Measurements from ENCODE around the gene DGAT2.

DGAT2 gene

DNA sequence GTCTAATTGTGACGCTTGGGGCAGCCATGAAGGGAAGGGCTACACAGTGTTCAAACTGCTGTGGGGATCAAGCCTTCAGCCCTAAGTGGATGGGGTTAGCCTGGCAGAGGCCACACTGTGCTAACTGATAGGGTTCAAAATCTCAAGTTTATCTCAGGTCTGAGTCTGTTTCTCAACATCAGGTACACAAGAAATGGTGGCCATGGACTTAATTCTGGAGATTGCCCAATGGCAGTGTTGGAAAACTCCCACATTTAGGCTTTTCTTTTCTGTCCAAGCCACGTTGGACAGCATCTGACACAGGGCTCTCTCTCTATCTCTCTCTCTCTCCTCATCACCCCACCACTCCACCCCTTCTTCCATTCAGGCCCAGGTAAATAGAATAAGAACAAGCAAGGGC is 10.9 kb upstream of the DGAT2 start:
- no peak for DNase-seq (ENCODE audit: low read depth in 1 of 2, low spot score in 1 of 2)
- Histone ChIP-seq H3K4me3 (replicated peaks; ENCODE audit: insufficient read depth, low read length) (no peak overlapping the region), H3K27ac (replicated peaks) (no peak overlapping the region), H3K27me3 (ENCODE audit: insufficient read depth, poor library complexity, severe bottlenecking) (no peaks in the 10 kb centered on the region)
- TF ChIP-seq, protein P1, sequence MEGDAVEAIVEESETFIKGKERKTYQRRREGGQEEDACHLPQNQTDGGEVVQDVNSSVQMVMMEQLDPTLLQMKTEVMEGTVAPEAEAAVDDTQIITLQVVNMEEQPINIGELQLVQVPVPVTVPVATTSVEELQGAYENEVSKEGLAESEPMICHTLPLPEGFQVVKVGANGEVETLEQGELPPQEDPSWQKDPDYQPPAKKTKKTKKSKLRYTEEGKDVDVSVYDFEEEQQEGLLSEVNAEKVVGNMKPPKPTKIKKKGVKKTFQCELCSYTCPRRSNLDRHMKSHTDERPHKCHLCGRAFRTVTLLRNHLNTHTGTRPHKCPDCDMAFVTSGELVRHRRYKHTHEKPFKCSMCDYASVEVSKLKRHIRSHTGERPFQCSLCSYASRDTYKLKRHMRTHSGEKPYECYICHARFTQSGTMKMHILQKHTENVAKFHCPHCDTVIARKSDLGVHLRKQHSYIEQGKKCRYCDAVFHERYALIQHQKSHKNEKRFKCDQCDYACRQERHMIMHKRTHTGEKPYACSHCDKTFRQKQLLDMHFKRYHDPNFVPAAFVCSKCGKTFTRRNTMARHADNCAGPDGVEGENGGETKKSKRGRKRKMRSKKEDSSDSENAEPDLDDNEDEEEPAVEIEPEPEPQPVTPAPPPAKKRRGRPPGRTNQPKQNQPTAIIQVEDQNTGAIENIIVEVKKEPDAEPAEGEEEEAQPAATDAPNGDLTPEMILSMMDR (IDR thresholded peaks at IDR 0.05; ENCODE audit: insufficient read depth, low read length), result no peak
- no peak for TF ChIP-seq SPI1 (IDR thresholded peaks at IDR 0.05; ENCODE audit: borderline replicate concordance, low read depth)
- no peak for TF ChIP-seq POLR2AphosphoS5 (IDR thresholded peaks at IDR 0.05; ENCODE audit: low read depth)
- TF ChIP-seq GABPA (IDR thresholded peaks at IDR 0.05; ENCODE audit: low read depth), result no peak
- TF ChIP-seq, protein P2, sequence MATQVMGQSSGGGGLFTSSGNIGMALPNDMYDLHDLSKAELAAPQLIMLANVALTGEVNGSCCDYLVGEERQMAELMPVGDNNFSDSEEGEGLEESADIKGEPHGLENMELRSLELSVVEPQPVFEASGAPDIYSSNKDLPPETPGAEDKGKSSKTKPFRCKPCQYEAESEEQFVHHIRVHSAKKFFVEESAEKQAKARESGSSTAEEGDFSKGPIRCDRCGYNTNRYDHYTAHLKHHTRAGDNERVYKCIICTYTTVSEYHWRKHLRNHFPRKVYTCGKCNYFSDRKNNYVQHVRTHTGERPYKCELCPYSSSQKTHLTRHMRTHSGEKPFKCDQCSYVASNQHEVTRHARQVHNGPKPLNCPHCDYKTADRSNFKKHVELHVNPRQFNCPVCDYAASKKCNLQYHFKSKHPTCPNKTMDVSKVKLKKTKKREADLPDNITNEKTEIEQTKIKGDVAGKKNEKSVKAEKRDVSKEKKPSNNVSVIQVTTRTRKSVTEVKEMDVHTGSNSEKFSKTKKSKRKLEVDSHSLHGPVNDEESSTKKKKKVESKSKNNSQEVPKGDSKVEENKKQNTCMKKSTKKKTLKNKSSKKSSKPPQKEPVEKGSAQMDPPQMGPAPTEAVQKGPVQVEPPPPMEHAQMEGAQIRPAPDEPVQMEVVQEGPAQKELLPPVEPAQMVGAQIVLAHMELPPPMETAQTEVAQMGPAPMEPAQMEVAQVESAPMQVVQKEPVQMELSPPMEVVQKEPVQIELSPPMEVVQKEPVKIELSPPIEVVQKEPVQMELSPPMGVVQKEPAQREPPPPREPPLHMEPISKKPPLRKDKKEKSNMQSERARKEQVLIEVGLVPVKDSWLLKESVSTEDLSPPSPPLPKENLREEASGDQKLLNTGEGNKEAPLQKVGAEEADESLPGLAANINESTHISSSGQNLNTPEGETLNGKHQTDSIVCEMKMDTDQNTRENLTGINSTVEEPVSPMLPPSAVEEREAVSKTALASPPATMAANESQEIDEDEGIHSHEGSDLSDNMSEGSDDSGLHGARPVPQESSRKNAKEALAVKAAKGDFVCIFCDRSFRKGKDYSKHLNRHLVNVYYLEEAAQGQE (IDR thresholded peaks at IDR 0.05; ENCODE audit: insufficient replicate concordance, low read depth), result no peak

DNA sequence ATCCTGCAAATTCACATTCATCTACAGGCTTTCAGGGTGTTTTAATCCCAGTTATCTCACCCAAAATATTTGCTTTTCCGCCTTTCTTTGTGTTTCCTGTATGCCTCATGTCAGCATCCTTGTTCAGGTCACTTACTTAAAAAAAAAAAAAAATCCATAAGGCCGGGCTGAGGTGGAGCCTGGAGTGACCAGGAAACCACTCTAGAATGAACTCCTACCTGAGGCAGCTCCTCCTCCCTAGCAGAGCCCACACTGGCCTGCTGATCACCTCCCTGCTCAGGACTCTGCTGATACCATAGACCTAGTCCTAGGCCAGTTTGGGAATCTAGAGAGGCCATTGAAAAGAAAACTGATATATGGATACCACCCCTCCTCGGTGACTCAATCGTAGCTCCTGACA is 8.7 kb upstream of the DGAT2 start:
- DNase-seq (ENCODE audit: low read depth in 1 of 2, low spot score in 1 of 2), result no peak
- no peak overlapping the region for H3K27ac ChIP-seq (replicated peaks)
- H3K4me3 ChIP-seq (replicated peaks; ENCODE audit: insufficient read depth, low read length), result no peak overlapping the region
- H3K27me3 ChIP-seq (ENCODE audit: insufficient read depth, poor library complexity, severe bottlenecking), result no peaks in the 10 kb centered on the region
- TF ChIP-seq, protein P2 (IDR thresholded peaks at IDR 0.05; ENCODE audit: insufficient replicate concordance, low read depth), result no peak
- TF ChIP-seq SPI1 (IDR thresholded peaks at IDR 0.05; ENCODE audit: borderline replicate concordance, low read depth) (no peak), GABPA (IDR thresholded peaks at IDR 0.05; ENCODE audit: low read depth) (no peak), POLR2AphosphoS5 (IDR thresholded peaks at IDR 0.05; ENCODE audit: low read depth) (no peak)
- TF ChIP-seq, protein P1 (IDR thresholded peaks at IDR 0.05; ENCODE audit: insufficient read depth, low read length), result no peak

DNA sequence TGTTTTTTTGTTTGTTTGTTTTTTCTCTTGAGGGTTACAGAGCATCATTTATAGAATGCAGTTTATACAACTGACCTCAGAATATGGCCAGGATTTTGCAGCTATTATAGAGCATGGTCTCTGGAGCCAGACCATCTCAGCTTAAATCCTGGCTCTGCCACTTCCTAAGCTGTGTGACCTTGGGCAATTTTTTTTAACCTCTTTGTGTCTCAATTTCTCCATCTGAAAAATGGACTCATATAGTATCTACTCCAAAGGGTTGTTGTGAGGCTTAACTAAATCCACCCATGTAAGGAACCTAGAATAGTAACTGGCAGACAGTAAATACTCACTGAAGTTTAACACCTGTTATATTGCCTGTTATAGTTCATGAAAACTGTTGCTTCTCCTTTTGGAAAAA is 8.3 kb upstream of the DGAT2 start:
- Histone ChIP-seq H3K27ac (replicated peaks) (no peak overlapping the region), H3K27me3 (ENCODE audit: insufficient read depth, poor library complexity, severe bottlenecking) (no peaks in the 10 kb centered on the region), H3K4me3 (replicated peaks; ENCODE audit: insufficient read depth, low read length) (no peak overlapping the region)
- no peak for TF ChIP-seq GABPA (IDR thresholded peaks at IDR 0.05; ENCODE audit: low read depth)
- TF ChIP-seq, protein P1 (IDR thresholded peaks at IDR 0.05; ENCODE audit: insufficient read depth, low read length), result no peak
- TF ChIP-seq, protein P2 (IDR thresholded peaks at IDR 0.05; ENCODE audit: insufficient replicate concordance, low read depth), result no peak
- TF ChIP-seq SPI1 (IDR thresholded peaks at IDR 0.05; ENCODE audit: borderline replicate concordance, low read depth), result no peak
- TF ChIP-seq POLR2AphosphoS5 (IDR thresholded peaks at IDR 0.05; ENCODE audit: low read depth), result no peak
- no peak for DNase-seq (ENCODE audit: low read depth in 1 of 2, low spot score in 1 of 2)

All from HL-60 (cell line).